Osteoblast (primary cell): ENCODE measurements around the gene BTRC. TPM values are rescaled to one million over a fixed set of nuclear protein-coding genes. Genes with fewer than 3 reads are reported as not detected.

Experiments
- DNase-seq: peaks from one replicate; pipeline ENCODE4 v3.0.0; 2011; ENCODE audit warnings: low spot score, mixed read lengths; ENCODE audit not compliant: insufficient read length; ENCODE audit errors: missing footprints
- H2AFZ ChIP-seq: 2 replicates; pipeline ENCODE4 v1.6.0; 2011; ENCODE audit warnings: mild to moderate bottlenecking, low read length
- H3K27ac ChIP-seq: 2 replicates; pipeline ENCODE4 v1.5.1; 2011; ENCODE audit warnings: mild to moderate bottlenecking, low read depth, low read length, moderate library complexity
- H3K27me3 ChIP-seq: 2 replicates; pipeline ENCODE4 v1.6.0; 2012; ENCODE audit warnings: mild to moderate bottlenecking, control low read depth, inconsistent platforms, low read length, moderate library complexity; ENCODE audit not compliant: insufficient read depth
- H3K36me3 ChIP-seq: 2 replicates; pipeline ENCODE4 v1.5.1; 2011; ENCODE audit warnings: mild to moderate bottlenecking, low read length, control low read depth, moderate library complexity; ENCODE audit not compliant: insufficient read depth
- H3K4me1 ChIP-seq: 2 replicates; pipeline ENCODE4 v1.5.1; 2011; ENCODE audit warnings: mild to moderate bottlenecking, low read length, control low read depth, moderate library complexity; ENCODE audit not compliant: insufficient read depth
- H3K4me2 ChIP-seq: 2 replicates; pipeline ENCODE4 v1.6.0; 2011; ENCODE audit warnings: mild to moderate bottlenecking, low read length; ENCODE audit not compliant: insufficient read depth
- H3K4me3 ChIP-seq: fragments of 200-600 bp; sonication (generic); 3 replicates; pipeline ENCODE4 v1.5.1; 2012; ENCODE audit warnings: mild to moderate bottlenecking, low read length, inconsistent platforms; ENCODE audit not compliant: insufficient read depth
- H3K79me2 ChIP-seq: 2 replicates; pipeline ENCODE4 v1.6.0; 2012; ENCODE audit warnings: mild to moderate bottlenecking, low read length, control low read depth, inconsistent platforms; ENCODE audit not compliant: insufficient read depth
- H3K9me3 ChIP-seq: 2 replicates; pipeline ENCODE4 v1.5.1; 2011; ENCODE audit warnings: low read depth, low read length, control low read depth
- H4K20me1 ChIP-seq: 2 replicates; pipeline ENCODE4 v1.6.0; 2012; ENCODE audit warnings: mild to moderate bottlenecking, low read length, control low read depth; ENCODE audit not compliant: insufficient read depth
- total RNA-seq: library from RNA; depleted of rRNA; stranded (reverse); fragments of >200 nt; gene quantifications from 2 replicates; pipeline ENCODE4 v1.2.3, GENCODE V29; 2012
- TF ChIP-seq, protein P1 (sequence below): IDR thresholded peaks from 2 replicates; pipeline ENCODE4 v1.5.1; 2011; ENCODE audit warnings: mild to moderate bottlenecking, low read depth, low read length, moderate library complexity; ENCODE audit errors: extremely low read depth

The BTRC gene
- total RNA-seq, 1 donor = 11.2 TPM

GRCh38 chr10:101451667-101452069 lies 97.7 kb downstream of the BTRC start:
- Histone ChIP-seq H3K79me2 (peaks cover 3% of the 10 kb centered on the region), H4K20me1 (peaks cover 33% of the 10 kb centered on the region), H3K9me3 (no peaks in the 10 kb centered on the region), H3K36me3 (no peaks in the 10 kb centered on the region), H3K4me1 (no peaks in the 10 kb centered on the region), H3K27me3 (no peaks in the 10 kb centered on the region), H3K4me3 (no peak overlapping the region), H2AFZ (no peak overlapping the region), H3K27ac (no peak overlapping the region), H3K4me2 (no peak overlapping the region)
- DNase-seq = no peak
- TF ChIP-seq, protein P1, sequence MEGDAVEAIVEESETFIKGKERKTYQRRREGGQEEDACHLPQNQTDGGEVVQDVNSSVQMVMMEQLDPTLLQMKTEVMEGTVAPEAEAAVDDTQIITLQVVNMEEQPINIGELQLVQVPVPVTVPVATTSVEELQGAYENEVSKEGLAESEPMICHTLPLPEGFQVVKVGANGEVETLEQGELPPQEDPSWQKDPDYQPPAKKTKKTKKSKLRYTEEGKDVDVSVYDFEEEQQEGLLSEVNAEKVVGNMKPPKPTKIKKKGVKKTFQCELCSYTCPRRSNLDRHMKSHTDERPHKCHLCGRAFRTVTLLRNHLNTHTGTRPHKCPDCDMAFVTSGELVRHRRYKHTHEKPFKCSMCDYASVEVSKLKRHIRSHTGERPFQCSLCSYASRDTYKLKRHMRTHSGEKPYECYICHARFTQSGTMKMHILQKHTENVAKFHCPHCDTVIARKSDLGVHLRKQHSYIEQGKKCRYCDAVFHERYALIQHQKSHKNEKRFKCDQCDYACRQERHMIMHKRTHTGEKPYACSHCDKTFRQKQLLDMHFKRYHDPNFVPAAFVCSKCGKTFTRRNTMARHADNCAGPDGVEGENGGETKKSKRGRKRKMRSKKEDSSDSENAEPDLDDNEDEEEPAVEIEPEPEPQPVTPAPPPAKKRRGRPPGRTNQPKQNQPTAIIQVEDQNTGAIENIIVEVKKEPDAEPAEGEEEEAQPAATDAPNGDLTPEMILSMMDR = no peak

DNA sequence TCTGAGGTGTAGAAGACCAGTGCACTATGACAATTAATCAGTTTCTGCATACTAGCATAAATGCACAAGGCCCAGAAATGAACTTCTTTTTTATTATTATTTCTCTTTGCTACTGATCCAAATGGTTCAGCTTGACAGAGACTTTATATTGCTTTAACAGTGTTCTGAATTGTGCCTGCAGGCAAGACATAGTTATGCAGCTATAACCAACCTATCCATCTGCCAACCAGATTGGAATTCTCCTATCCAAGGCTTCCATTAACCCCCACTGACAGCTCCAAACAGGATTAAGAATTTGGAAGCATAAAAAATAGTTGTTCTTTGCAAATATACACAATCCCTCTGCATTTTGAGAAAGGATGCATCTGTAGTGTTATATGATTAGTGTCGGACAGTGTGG lies 98.2 kb downstream of the BTRC start:
- Histone ChIP-seq H3K4me1 (no peaks in the 10 kb centered on the region), H4K20me1 (peaks cover 28% of the 10 kb centered on the region), H3K79me2 (peaks cover under 1% of the 10 kb centered on the region), H3K27ac (no peak overlapping the region), H3K27me3 (no peaks in the 10 kb centered on the region), H3K9me3 (no peaks in the 10 kb centered on the region), H2AFZ (no peak overlapping the region), H3K4me2 (no peak overlapping the region), H3K36me3 (no peaks in the 10 kb centered on the region), H3K4me3 (no peak overlapping the region)
- DNase-seq = no peak
- TF ChIP-seq, protein P1 = no peak

DNA sequence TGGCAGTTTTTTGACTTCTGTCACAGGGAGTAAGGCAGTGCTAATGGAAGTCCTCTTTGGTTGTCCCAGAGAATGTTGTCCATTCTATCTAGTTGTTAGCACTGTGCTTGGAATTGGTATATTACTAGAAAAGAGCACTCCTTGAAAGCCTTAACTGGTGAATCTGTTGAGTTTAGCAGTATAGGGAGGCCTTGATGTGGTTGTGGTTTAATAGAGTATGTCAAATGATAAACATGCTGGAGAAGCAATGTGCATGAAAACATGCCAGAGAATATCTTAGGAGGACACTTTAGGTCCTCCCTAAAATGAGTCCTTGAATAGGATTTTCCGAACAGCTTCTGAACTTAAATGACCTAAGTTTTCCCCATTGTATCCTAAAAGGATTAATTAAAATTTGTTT lies 98.6 kb downstream of the BTRC start:
- Histone ChIP-seq H3K27me3 (no peaks in the 10 kb centered on the region), H3K4me1 (no peaks in the 10 kb centered on the region), H3K9me3 (no peaks in the 10 kb centered on the region), H4K20me1 (peaks cover 25% of the 10 kb centered on the region), H2AFZ (no peak overlapping the region), H3K4me2 (no peak overlapping the region), H3K27ac (no peak overlapping the region), H3K79me2 (no peaks in the 10 kb centered on the region), H3K4me3 (no peak overlapping the region), H3K36me3 (no peaks in the 10 kb centered on the region)
- TF ChIP-seq, protein P1 = no peak
- no peak for DNase-seq

DNA sequence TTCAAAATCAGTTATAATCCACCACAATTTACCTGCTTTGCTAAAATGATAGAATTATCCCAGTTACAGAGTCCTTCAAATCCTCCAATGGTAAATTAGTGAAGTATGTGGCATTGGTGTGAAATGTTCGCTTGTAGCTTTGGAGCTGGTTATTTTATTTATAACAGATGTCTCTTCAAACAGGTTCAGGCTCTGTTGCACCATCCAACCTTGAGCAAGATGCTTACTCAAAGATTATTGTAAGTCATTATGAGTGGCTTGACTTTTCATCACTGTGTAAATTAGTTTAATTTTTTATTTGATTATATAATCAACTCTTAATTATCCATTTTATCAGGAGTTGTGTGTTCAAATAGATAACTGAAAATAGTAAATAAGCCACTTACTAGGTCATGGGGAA lies 99.4 kb downstream of the BTRC start:
- H3K4me1 ChIP-seq = no peaks in the 10 kb centered on the region
- H3K9me3 ChIP-seq = no peaks in the 10 kb centered on the region
- no peaks in the 10 kb centered on the region for H3K79me2 ChIP-seq
- H4K20me1 ChIP-seq = peaks cover 25% of the 10 kb centered on the region
- no peaks in the 10 kb centered on the region for H3K36me3 ChIP-seq
- H2AFZ ChIP-seq = no peak overlapping the region
- no peaks in the 10 kb centered on the region for H3K27me3 ChIP-seq
- H3K27ac ChIP-seq = no peak overlapping the region
- TF ChIP-seq, protein P1 = no peak
- no peak for DNase-seq
- H3K4me2 ChIP-seq = no peak overlapping the region
- H3K4me3 ChIP-seq = no peak overlapping the region
